ENCODE measurements around the gene HERPUD1. TPM values are rescaled to one million over a fixed set of nuclear protein-coding genes. Genes with fewer than 3 reads are reported as not detected.

The HERPUD1 gene
- total RNA-seq, 2 experiments from 2014 or later: 159 TPM

GRCh38 chr16:56895813-56896212, 36.1 kb upstream of the HERPUD1 start:
- intact Hi-C loops (cut with micrococcal nuclease): no loop called here
- DNase-seq: no peak
- H3K27ac Mint-ChIP-seq: no peak overlapping the region

DNA sequence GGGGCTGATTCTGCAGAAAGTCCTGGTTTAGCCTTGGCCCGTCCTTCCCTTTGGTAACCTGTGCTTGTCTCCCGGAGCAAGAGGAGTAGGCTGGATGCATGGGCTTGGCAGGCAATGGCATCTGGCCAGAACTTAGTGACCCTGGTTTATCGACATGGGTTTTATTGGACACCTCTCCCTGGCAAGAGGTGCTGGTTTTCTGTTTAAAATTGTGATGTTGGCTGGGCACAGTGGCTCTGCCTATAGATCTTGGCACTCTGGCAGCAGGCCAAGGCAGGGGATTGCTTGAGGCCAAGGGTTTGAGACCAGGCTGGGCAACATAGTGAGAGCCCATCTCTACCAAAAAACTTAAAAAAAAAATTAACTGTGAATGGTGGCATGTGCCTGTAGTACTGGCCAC, 35.7 kb upstream of the HERPUD1 start:
- Mint-ChIP-seq H3K27ac (no peak overlapping the region), H3K36me3 (no peaks in the 10 kb centered on the region), H3K27me3 (peaks cover 4% of the 10 kb centered on the region), H3K4me1 (ENCODE audit: low read depth) (peaks cover 16% of the 10 kb centered on the region), H3K4me3 (no peak overlapping the region), H3K9me3 (no peaks in the 10 kb centered on the region)
- CTCF ChIA-PET: interaction anchor here (1.6 kb wide), 1 partner anchor 68 kb away, joined by 3 read pairs; no protein-coding TSS in a partner anchor
- POLR2A ChIA-PET: no interaction called here
- DNase-seq: no peak
- intact Hi-C loops (cut with micrococcal nuclease): no loop called here

More at GRCh38 chr16:56895813-56896212, 36.1 kb upstream of the HERPUD1 start:
- no peaks in the 10 kb centered on the region for H3K36me3 Mint-ChIP-seq
- no peak overlapping the region for H3K4me3 Mint-ChIP-seq
- POLR2A ChIA-PET: no interaction called here
- CTCF ChIA-PET: interaction anchor here (1.6 kb wide), 1 partner anchor 68 kb away, joined by 3 read pairs; no protein-coding TSS in a partner anchor
- H3K9me3 Mint-ChIP-seq: no peaks in the 10 kb centered on the region
- peaks cover 16% of the 10 kb centered on the region for H3K4me1 Mint-ChIP-seq (ENCODE audit: low read depth)
- peaks cover 4% of the 10 kb centered on the region for H3K27me3 Mint-ChIP-seq

DNA sequence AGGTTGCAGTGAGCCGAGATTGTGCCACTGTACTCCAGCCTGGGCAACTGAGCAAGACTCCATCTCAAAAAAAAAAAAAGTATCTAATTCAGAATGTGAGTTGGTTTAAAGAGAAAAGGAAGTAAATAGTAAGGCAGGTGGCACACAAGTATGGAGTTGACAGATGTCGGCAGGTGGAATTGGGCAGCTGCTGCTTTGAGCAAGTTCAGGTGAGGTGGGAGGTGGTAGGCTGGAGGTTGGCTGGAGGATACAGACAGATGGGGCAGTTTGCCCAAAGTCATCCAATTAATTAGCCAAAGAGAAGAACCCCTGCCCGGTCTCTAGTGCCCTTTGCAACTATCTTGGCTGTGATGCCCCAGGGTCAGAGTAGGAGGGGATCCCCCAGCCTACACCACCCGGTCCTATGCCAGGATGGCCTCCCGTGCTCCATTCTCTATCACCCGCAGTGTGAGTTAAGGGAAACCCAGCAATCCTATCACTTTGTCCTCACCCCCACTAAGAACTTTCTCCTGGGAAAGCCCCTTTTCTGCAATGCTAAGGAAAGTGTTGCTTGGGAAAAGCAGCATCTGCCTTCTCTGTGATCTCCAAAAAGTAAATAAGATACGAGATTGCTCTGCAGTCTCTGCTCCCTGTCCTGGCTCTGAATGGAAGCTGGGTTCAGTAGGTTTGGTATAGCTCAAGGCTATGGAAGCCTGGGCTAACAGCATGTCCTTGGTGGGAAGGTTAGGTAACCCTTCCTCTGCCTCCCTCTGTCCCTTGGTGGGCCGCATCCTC, 34.7 kb upstream of the HERPUD1 start:
- Mint-ChIP-seq H3K9me3 (no peaks in the 10 kb centered on the region), H3K27me3 (peaks cover 4% of the 10 kb centered on the region), H3K27ac (no peak overlapping the region), H3K4me3 (no peak overlapping the region), H3K36me3 (no peaks in the 10 kb centered on the region), H3K4me1 (ENCODE audit: low read depth) (peaks cover 16% of the 10 kb centered on the region)
- intact Hi-C loops (cut with micrococcal nuclease): no loop called here
- ChIA-PET CTCF (no interaction called here), POLR2A (no interaction called here)
- no peak for DNase-seq

DNA sequence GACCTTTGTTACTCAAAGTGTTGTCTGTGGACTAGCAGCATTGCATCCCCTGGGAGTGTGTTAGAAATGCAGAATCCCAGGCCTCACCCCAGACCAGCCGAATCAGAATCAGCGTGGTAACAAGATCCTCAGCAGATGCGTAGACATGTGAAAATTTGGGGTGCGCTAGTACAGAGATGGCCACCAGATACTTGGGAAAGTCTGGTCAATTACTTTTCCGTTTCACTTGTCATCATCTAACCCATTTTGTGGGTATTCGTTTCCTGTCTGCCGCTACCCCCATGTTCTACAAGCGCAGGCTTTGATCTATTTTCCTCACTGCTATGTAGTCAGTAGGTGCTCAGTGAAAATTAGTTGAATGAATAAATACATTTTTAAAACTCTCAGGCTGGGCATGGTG, 33.1 kb upstream of the HERPUD1 start:
- Mint-ChIP-seq H3K36me3 (no peaks in the 10 kb centered on the region), H3K4me3 (no peak overlapping the region), H3K9me3 (no peaks in the 10 kb centered on the region), H3K4me1 (ENCODE audit: low read depth) (peaks cover 16% of the 10 kb centered on the region), H3K27me3 (peaks cover 4% of the 10 kb centered on the region), H3K27ac (no peak overlapping the region)
- ChIA-PET POLR2A (no interaction called here), CTCF (no interaction called here)
- peak; percentile 13 for DNase-seq
- intact Hi-C loops (cut with micrococcal nuclease): no loop called here

GRCh38 chr16:56903866-56904265, 28.1 kb upstream of the HERPUD1 start:
- ChIA-PET POLR2A (no interaction called here), CTCF (no interaction called here)
- H3K27ac Mint-ChIP-seq: no peak overlapping the region
- no peak for DNase-seq
- H3K27me3 Mint-ChIP-seq: peaks cover 4% of the 10 kb centered on the region
- H3K9me3 Mint-ChIP-seq: no peaks in the 10 kb centered on the region
- intact Hi-C loops (cut with micrococcal nuclease): no loop called here
- no peak overlapping the region for H3K4me3 Mint-ChIP-seq
- H3K4me1 Mint-ChIP-seq (ENCODE audit: low read depth): peaks cover 11% of the 10 kb centered on the region
- no peaks in the 10 kb centered on the region for H3K36me3 Mint-ChIP-seq

DNA sequence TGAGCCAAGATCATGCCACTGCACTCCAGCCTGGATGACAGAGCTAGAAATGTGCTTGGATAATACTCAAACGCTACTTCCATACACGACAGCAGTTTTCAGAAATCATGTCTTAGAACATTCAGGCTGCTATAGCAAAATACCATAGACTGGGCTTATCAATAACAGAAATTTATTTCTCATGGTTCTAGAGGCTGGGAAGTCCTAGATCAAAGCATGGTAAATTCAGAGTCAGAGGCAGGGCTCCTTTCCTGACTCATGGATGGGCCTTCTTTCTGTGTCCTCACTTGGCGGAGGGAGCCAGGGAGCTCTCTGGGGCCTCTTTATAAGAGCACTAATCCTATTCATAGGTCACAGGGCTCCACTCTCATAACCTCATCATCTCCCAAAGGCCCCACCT, 24.5 kb upstream of the HERPUD1 start:
- POLR2A ChIA-PET: no interaction called here
- H3K36me3 Mint-ChIP-seq: no peaks in the 10 kb centered on the region
- intact Hi-C loops (cut with micrococcal nuclease): no loop called here
- peaks cover 16% of the 10 kb centered on the region for H3K4me1 Mint-ChIP-seq (ENCODE audit: low read depth)
- no peak overlapping the region for H3K27ac Mint-ChIP-seq
- CTCF ChIA-PET: no interaction called here
- no peaks in the 10 kb centered on the region for H3K9me3 Mint-ChIP-seq
- H3K4me3 Mint-ChIP-seq: no peak overlapping the region
- H3K27me3 Mint-ChIP-seq: no peaks in the 10 kb centered on the region
- DNase-seq: no peak

- no peak for DNase-seq
- ChIA-PET CTCF (no interaction called here), POLR2A (interaction anchor here (0.5 to 4.2 kb wide), 2 partner anchors 17 to 23 kb away, joined by 3 to 27 read pairs; partner anchors contain the start of gene HERPUD1)
- Mint-ChIP-seq H3K9me3 (no peaks in the 10 kb centered on the region), H3K4me1 (ENCODE audit: low read depth) (peaks cover 22% of the 10 kb centered on the region), H3K27ac (no peak overlapping the region), H3K27me3 (no peaks in the 10 kb centered on the region), H3K4me3 (no peak overlapping the region), H3K36me3 (no peaks in the 10 kb centered on the region)
- intact Hi-C loops (cut with micrococcal nuclease): no loop called here
Observed at GRCh38 chr16:56909527-56909979, 22.4 kb upstream of the HERPUD1 start.

GRCh38 chr16:56910112-56910511, 21.8 kb upstream of the HERPUD1 start:
- DNase-seq: no peak
- H3K4me1 Mint-ChIP-seq (ENCODE audit: low read depth): peaks cover 22% of the 10 kb centered on the region
- H3K27ac Mint-ChIP-seq: peak overlapping the region; percentile 47
- no peaks in the 10 kb centered on the region for H3K9me3 Mint-ChIP-seq
- intact Hi-C loops (cut with micrococcal nuclease): no loop called here
- no peaks in the 10 kb centered on the region for H3K36me3 Mint-ChIP-seq
- H3K27me3 Mint-ChIP-seq: no peaks in the 10 kb centered on the region
- no peak overlapping the region for H3K4me3 Mint-ChIP-seq
- POLR2A ChIA-PET: interaction anchor here (1.1 to 4.2 kb wide), 3 partner anchors 22 to 34 kb away, joined by 7 to 27 read pairs (median 7); partner anchors contain the start of gene HERPUD1
- CTCF ChIA-PET: interaction anchor here (1.1 kb wide), 1 partner anchor 42 kb away, joined by 5 read pairs; no protein-coding TSS in a partner anchor

- peak overlapping the region; percentile 66 for H3K27ac Mint-ChIP-seq
- H3K27me3 Mint-ChIP-seq: no peaks in the 10 kb centered on the region
- ChIA-PET CTCF (interaction anchor here (0.6 to 1.2 kb wide), 4 partner anchors 26 to 45 kb away, joined by 3 to 5 read pairs (median 3); no protein-coding TSS in a partner anchor), POLR2A (interaction anchor here (0.6 to 4.2 kb wide), 6 partner anchors 14 to 275 kb away, joined by 3 to 27 read pairs (median 5); partner anchors contain the start of genes HERPUD1 and PSME3IP1)
- intact Hi-C loops (cut with micrococcal nuclease): no loop called here
- H3K4me1 Mint-ChIP-seq (ENCODE audit: low read depth): peaks cover 22% of the 10 kb centered on the region
- H3K4me3 Mint-ChIP-seq: no peak overlapping the region
- no peaks in the 10 kb centered on the region for H3K9me3 Mint-ChIP-seq
- peak; percentile 67 for DNase-seq
- no peaks in the 10 kb centered on the region for H3K36me3 Mint-ChIP-seq
Observed at GRCh38 chr16:56910654-56911539, 21.0 kb upstream of the HERPUD1 start.

- no peaks in the 10 kb centered on the region for H3K27me3 Mint-ChIP-seq
- intact Hi-C loops (cut with micrococcal nuclease): no loop called here
- H3K27ac Mint-ChIP-seq: no peak overlapping the region
- CTCF ChIA-PET: interaction anchor here (1.3 kb wide), 1 partner anchor 52 kb away, joined by 4 read pairs; no protein-coding TSS in a partner anchor
- POLR2A ChIA-PET: interaction anchor here (0.6 to 4.2 kb wide), 3 partner anchors 20 to 274 kb away, joined by 3 to 27 read pairs (median 3); partner anchors contain the start of genes HERPUD1 and PSME3IP1
- no peaks in the 10 kb centered on the region for H3K36me3 Mint-ChIP-seq
- no peak overlapping the region for H3K4me3 Mint-ChIP-seq
- peaks cover 33% of the 10 kb centered on the region for H3K4me1 Mint-ChIP-seq (ENCODE audit: low read depth)
- DNase-seq: no peak
- H3K9me3 Mint-ChIP-seq: no peaks in the 10 kb centered on the region
Observed at GRCh38 chr16:56911771-56912571, 20.0 kb upstream of the HERPUD1 start.

Data from activated CD4-positive, alpha-beta memory T cell treated with anti-CD3 and anti-CD28 coated beads for 36 hours (primary cell).